CD14-positive monocyte (primary cell): Measurements from ENCODE around the gene HTRA3. TPM values are rescaled to one million over a fixed set of nuclear protein-coding genes. Genes with fewer than 3 reads are reported as not detected.

Experiments
- DNase-seq, 3 donors: peaks; one replicate each; pipeline ENCODE4 v3.0.0-alpha.2; 2011 to 2022
- H2AFZ ChIP-seq: 2 replicates; pipeline ENCODE4 v1.6.0; 2012; ENCODE audit warnings: mild to moderate bottlenecking, low read depth, low read length, inconsistent platforms; ENCODE audit not compliant: insufficient read depth, poor library complexity, severe bottlenecking
- H3K27ac ChIP-seq, 2 donors: 1 replicate in 1 of 2; 2 replicates in 1 of 2; pipeline ENCODE4 v1.5.1; 2012 to 2013; ENCODE audit warnings: low read length in 2 of 2, control low read depth in 1 of 2, inconsistent platforms in 1 of 2, low read depth in 1 of 2, mild to moderate bottlenecking in 1 of 2
- H3K27me3 ChIP-seq, 2 donors: one replicate each; pipeline versions ENCODE4 v1.6.0 to v1.6.1; 2011 to 2013; ENCODE audit warnings: low read length in 2 of 2; ENCODE audit not compliant: control insufficient read depth in 2 of 2, insufficient read depth in 2 of 2
- H3K36me3 ChIP-seq, 2 donors: replicated peaks in 1 of 2; 1 replicate in 1 of 2; 2 replicates in 1 of 2; pipeline versions ENCODE4 v1.5.1 to v1.6.1; 2012 to 2013; ENCODE audit warnings: low read length in 2 of 2, control low read depth in 1 of 2, inconsistent platforms in 1 of 2, mild to moderate bottlenecking in 1 of 2; ENCODE audit not compliant: insufficient read depth in 2 of 2, control insufficient read depth in 1 of 2
- H3K4me1 ChIP-seq, 2 donors: 1 replicate in 1 of 2; 2 replicates in 1 of 2; pipeline versions ENCODE4 v1.5.1 to v1.6.1; 2012 to 2013; ENCODE audit warnings: low read length in 2 of 2, control low read depth in 1 of 2, inconsistent platforms in 1 of 2, mild to moderate bottlenecking in 1 of 2, moderate library complexity in 1 of 2; ENCODE audit not compliant: insufficient read depth in 2 of 2, control insufficient read depth in 1 of 2
- H3K4me2 ChIP-seq: replicated peaks from 2 replicates; pipeline ENCODE3; 2012; ENCODE audit warnings: low read length, moderate library complexity, mild to moderate bottlenecking; ENCODE audit not compliant: poor library complexity, severe bottlenecking; ENCODE audit errors: extremely low read depth
- H3K4me3 ChIP-seq, 3 experiments: fragments of 200-600 bp in 1 of 3; sonication (generic) in 1 of 3; replicated peaks in 1 of 3; 1 replicate in 2 of 3; 2 replicates in 1 of 3; pipeline ENCODE4 v1.5.1; 2011 to 2013; ENCODE audit warnings: low read length in 3 of 3, mild to moderate bottlenecking in 3 of 3, control low read depth in 2 of 3, low read depth in 2 of 3, inconsistent platforms in 1 of 3, moderate library complexity in 1 of 3
- H3K79me2 ChIP-seq: 2 replicates; pipeline ENCODE4 v1.6.0; 2012; ENCODE audit warnings: mild to moderate bottlenecking, control low read depth, inconsistent platforms, low read length, moderate library complexity; ENCODE audit not compliant: insufficient read depth
- H3K9ac ChIP-seq: 2 replicates; pipeline ENCODE4 v1.6.0; 2017; ENCODE audit warnings: low read length, mild to moderate bottlenecking; ENCODE audit not compliant: insufficient read depth, poor library complexity, severe bottlenecking
- H3K9me3 ChIP-seq, 2 donors: replicated peaks in 1 of 2; 1 replicate in 1 of 2; 2 replicates in 1 of 2; pipeline versions ENCODE4 v1.5.1 to v1.6.1; 2012 to 2013; ENCODE audit warnings: low read length in 2 of 2, control low read depth in 1 of 2; ENCODE audit not compliant: control insufficient read depth in 1 of 2, insufficient read depth in 1 of 2
- H4K20me1 ChIP-seq: 2 replicates; pipeline ENCODE4 v1.6.0; 2012; ENCODE audit warnings: mild to moderate bottlenecking, low read length, control low read depth, moderate library complexity; ENCODE audit not compliant: insufficient read depth
- H3K27ac Mint-ChIP-seq, 7 donors: one replicate each; pipeline ENCODE4 v1.8.0; 2020; ENCODE audit warnings: mild to moderate bottlenecking in 7 of 7, mixed read lengths in 7 of 7, moderate library complexity in 6 of 7, inconsistent platforms in 2 of 7
- H3K27me3 Mint-ChIP-seq, 3 donors: one replicate each; pipeline ENCODE4 v1.8.0; 2021 to 2022; ENCODE audit warnings: low read depth in 3 of 3, mild to moderate bottlenecking in 3 of 3, mixed read lengths in 3 of 3, moderate library complexity in 3 of 3, inconsistent platforms in 1 of 3
- H3K36me3 Mint-ChIP-seq, 2 donors: one replicate each; pipeline ENCODE4 v1.8.0; 2020; ENCODE audit warnings: mixed read lengths in 2 of 2, inconsistent platforms in 1 of 2, mild to moderate bottlenecking in 1 of 2
- H3K4me1 Mint-ChIP-seq: one replicate; pipeline ENCODE4 v1.8.0; 2020; ENCODE audit warnings: mild to moderate bottlenecking, mixed read lengths
- H3K4me3 Mint-ChIP-seq, 2 donors: one replicate each; pipeline ENCODE4 v1.8.0; 2020; ENCODE audit warnings: mild to moderate bottlenecking in 2 of 2, mixed read lengths in 2 of 2, moderate library complexity in 1 of 2
- H3K9me3 Mint-ChIP-seq, 7 donors: one replicate each; pipeline ENCODE4 v1.8.0; 2020 to 2022; ENCODE audit warnings: mixed read lengths in 7 of 7, mild to moderate bottlenecking in 6 of 7, moderate library complexity in 6 of 7, inconsistent platforms in 2 of 7
- WGBS: methylation state at CpG from one replicate; pipeline ENCODE4 v1.1.5; 2013; ENCODE audit warnings: missing lambda C conversion rate; ENCODE audit not compliant: insufficient coverage; 5-methylcytosine and 5-hydroxymethylcytosine counted together
- intact Hi-C, 2 donors: fragments of 100-400 bp; cut with micrococcal nuclease; formaldehyde crosslinking; loops; one replicate each; pipeline versions ENCODE4 v1.15.0 to v1.15.1; 2023
- polyA plus RNA-seq, 3 donors: library from polyadenylated mRNA; depleted of rRNA in 1 of 3; unstranded in 2 of 3; stranded (reverse) in 1 of 3; fragments of 300-500 nt in 2 of 3; fragments of >200 nt in 1 of 3; fragmentation: Illumina TruSeq in 2 of 3; gene quantifications; 1 replicate in 2 of 3; 2 replicates in 1 of 3; pipeline ENCODE4 v1.2.3, GENCODE V29; 2012 to 2021
- TF ChIP-seq, protein P1 (sequence below): fragments of 200-600 bp; IDR thresholded peaks from one replicate; pipeline ENCODE4 v1.8.0; 2022; ENCODE audit warnings: antibody characterized with exemption, mild to moderate bottlenecking

The HTRA3 gene
- polyA plus RNA-seq, 3 donors = not detected

DNA sequence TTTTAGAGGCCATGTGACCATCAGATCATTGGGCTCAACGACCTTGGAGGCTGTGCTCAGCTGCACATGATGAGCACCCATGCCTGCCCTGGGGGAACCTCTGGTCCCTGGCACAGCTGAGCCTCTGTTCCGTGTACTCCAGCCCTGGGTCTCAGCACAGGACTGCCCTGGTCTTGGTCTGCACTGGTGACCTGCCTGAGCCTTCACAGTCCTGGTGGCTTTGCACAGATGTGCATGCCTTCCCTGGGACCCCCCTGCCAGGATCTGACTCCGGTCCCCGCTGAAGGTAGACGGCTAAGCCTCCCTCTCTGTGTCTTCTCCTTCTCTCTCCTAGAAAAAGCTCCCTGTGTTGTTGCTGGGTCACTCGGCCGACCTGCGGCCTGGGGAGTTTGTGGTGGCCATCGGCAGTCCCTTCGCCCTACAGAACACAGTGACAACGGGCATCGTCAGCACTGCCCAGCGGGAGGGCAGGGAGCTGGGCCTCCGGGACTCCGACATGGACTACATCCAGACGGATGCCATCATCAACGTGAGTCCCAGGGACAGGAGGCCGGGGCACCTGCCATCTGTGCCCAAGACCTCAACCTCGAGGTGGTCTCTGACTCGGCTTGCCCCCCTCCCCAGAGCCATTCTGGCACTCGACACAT, 21.6 kb downstream of the HTRA3 start:
- H3K9me3 Mint-ChIP-seq = peaks cover 0 to 15% (median 4%) of the 10 kb centered on the region in 7 donors
- H3K9me3 ChIP-seq = no peaks in the 10 kb centered on the region
- H3K27me3 Mint-ChIP-seq = peaks cover 0 to 4% (median 0%) of the 10 kb centered on the region in 3 donors
- intact Hi-C loops = no loop called here
- no peaks in the 10 kb centered on the region for H4K20me1 ChIP-seq
- H3K4me1 Mint-ChIP-seq = peaks cover 13% of the 10 kb centered on the region
- H2AFZ ChIP-seq = no peak overlapping the region
- H3K27ac Mint-ChIP-seq = no peak overlapping the region
- no peaks in the 10 kb centered on the region for H3K27me3 ChIP-seq
- DNase-seq = no peak
- H3K4me1 ChIP-seq = peaks cover 7 to 9% of the 10 kb centered on the region in 2 donors
- H3K79me2 ChIP-seq = no peaks in the 10 kb centered on the region
- H3K4me3 ChIP-seq = no peak overlapping the region
- TF ChIP-seq, protein P1, sequence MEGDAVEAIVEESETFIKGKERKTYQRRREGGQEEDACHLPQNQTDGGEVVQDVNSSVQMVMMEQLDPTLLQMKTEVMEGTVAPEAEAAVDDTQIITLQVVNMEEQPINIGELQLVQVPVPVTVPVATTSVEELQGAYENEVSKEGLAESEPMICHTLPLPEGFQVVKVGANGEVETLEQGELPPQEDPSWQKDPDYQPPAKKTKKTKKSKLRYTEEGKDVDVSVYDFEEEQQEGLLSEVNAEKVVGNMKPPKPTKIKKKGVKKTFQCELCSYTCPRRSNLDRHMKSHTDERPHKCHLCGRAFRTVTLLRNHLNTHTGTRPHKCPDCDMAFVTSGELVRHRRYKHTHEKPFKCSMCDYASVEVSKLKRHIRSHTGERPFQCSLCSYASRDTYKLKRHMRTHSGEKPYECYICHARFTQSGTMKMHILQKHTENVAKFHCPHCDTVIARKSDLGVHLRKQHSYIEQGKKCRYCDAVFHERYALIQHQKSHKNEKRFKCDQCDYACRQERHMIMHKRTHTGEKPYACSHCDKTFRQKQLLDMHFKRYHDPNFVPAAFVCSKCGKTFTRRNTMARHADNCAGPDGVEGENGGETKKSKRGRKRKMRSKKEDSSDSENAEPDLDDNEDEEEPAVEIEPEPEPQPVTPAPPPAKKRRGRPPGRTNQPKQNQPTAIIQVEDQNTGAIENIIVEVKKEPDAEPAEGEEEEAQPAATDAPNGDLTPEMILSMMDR = no peak
- H3K36me3 Mint-ChIP-seq = no peaks in the 10 kb centered on the region
- no peaks in the 10 kb centered on the region for H3K36me3 ChIP-seq
- H3K27ac ChIP-seq = no peak overlapping the region
- WGBS = 92% methylated on average over 21 of the region's 21 CpGs
- H3K4me2 ChIP-seq = no peak overlapping the region
- H3K4me3 Mint-ChIP-seq = no peak overlapping the region
- no peak overlapping the region for H3K9ac ChIP-seq

DNA sequence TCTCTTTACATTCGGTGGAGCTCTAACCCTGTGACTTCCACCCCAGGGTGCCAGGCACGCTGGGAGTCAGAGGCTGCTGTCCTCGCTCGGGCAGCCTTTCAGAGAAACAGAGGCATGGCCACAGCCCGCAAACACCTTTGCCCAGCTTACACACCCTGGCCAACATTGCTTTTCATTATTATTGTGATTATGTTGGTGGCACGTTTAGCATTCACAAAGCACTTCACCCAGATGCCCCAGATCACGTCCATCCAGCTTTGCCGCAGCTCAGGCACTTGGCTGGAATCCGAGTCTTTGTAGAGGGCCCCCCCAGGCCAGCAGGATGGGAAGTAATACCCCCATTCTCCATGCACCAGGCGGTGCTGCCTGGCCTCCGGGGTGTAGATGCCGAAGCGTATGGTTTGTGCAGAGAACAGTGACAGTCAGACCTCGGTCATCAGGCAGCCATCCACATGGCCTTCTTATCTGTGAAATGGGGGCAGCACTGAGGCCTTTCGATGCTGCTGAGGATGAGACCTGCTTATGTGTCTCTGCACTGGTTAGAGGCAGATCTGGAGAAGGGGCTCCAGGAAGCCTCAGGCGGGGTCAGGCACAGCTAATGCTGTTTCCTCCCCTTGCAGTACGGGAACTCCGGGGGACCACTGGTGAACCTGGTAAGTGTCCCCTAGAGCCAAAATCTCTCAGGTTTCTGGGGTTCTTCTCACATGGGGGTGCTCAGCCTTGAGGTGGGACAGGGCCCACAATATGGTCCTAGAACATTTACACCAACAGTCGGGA, 22.3 kb downstream of the HTRA3 start:
- Histone ChIP-seq H3K9me3 (no peaks in the 10 kb centered on the region), H4K20me1 (no peaks in the 10 kb centered on the region), H3K4me3 (no peak overlapping the region), H3K36me3 (no peaks in the 10 kb centered on the region), H3K79me2 (no peaks in the 10 kb centered on the region), H3K27ac (no peak overlapping the region), H2AFZ (no peak overlapping the region), H3K4me1 (peaks cover 7 to 9% of the 10 kb centered on the region in 2 donors), H3K4me2 (no peak overlapping the region), H3K27me3 (no peaks in the 10 kb centered on the region), H3K9ac (no peak overlapping the region)
- 96% methylated on average over 16 of the region's 19 CpGs for WGBS
- Mint-ChIP-seq H3K27ac (no peak overlapping the region), H3K27me3 (peaks cover 0 to 4% (median 0%) of the 10 kb centered on the region in 3 donors), H3K9me3 (peaks cover 0 to 15% (median 4%) of the 10 kb centered on the region in 7 donors), H3K36me3 (no peaks in the 10 kb centered on the region), H3K4me1 (peaks cover 13% of the 10 kb centered on the region), H3K4me3 (no peak overlapping the region)
- TF ChIP-seq, protein P1 = no peak
- intact Hi-C loops = no loop called here
- no peak for DNase-seq
